ENCODE results near the gene KRTAP10-9. TPM values are rescaled to one million over a fixed set of nuclear protein-coding genes. Genes with fewer than 3 reads are reported as not detected.
"Not testable (repeated sequence)": the region's sequence is repeated elsewhere in the genome, so short reads cannot be mapped to it uniquely, and the experiment has no call there.

KRTAP10-9 gene
- total RNA-seq, 2 donors from 2014 or later, result not detected

- Mint-ChIP-seq H3K4me3 (no peak overlapping the region), H3K27ac (peak overlapping the region; percentile 16), H3K36me3 (ENCODE audit: low read depth) (no peaks in the 10 kb centered on the region), H3K4me1 (peaks cover 15% of the 10 kb centered on the region), H3K27me3 (no peaks in the 10 kb centered on the region), H3K9me3 (peaks cover 20% of the 10 kb centered on the region)
- ATAC-seq (replicated peaks), result no peak
These were observed 10.3 kb upstream of the KRTAP10-9 start for GRCh38 chr21:44616591-44616926.

- Mint-ChIP-seq H3K4me3 (no peak overlapping the region), H3K4me1 (peaks cover 15% of the 10 kb centered on the region), H3K27me3 (no peaks in the 10 kb centered on the region), H3K27ac (no peak overlapping the region), H3K36me3 (ENCODE audit: low read depth) (no peaks in the 10 kb centered on the region), H3K9me3 (peaks cover 20% of the 10 kb centered on the region)
- ATAC-seq (replicated peaks), result no peak
These were observed 9.8 kb upstream of the KRTAP10-9 start for GRCh38 chr21:44617071-44617501.

DNA sequence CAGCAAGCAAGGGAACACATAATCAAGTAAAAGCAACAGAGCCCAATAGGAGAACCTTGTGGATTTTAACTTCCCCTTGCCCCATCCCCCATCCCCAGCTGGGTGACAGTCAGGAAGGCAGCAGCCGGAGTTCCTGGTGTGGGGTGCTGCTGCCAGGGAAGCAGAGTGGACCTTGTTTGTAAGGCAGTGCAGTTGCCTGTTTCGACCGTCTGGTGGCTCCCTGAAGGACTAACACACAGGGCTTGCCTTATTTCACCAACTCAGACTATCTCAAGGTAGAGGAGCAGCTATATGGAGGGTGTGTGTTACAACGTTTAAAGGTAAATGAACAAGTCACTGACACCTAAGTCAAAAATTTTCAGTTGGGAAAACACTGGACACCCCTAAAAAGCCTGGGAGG, 8.4 kb upstream of the KRTAP10-9 start:
- Mint-ChIP-seq H3K36me3 (ENCODE audit: low read depth) (no peaks in the 10 kb centered on the region), H3K4me1 (peaks cover 15% of the 10 kb centered on the region), H3K27me3 (no peaks in the 10 kb centered on the region), H3K27ac (peak overlapping the region; percentile 91), H3K4me3 (peak overlapping the region; percentile 74), H3K9me3 (peaks cover 23% of the 10 kb centered on the region)
- peak; percentile 54 for ATAC-seq (replicated peaks)

- Mint-ChIP-seq H3K27ac (peak overlapping the region; percentile 91), H3K4me1 (peaks cover 15% of the 10 kb centered on the region), H3K27me3 (no peaks in the 10 kb centered on the region), H3K36me3 (ENCODE audit: low read depth) (no peaks in the 10 kb centered on the region), H3K9me3 (peaks cover 27% of the 10 kb centered on the region), H3K4me3 (peak overlapping the region; percentile 74)
- peak; percentile 99 for ATAC-seq (replicated peaks)
These were observed 8.0 kb upstream of the KRTAP10-9 start for GRCh38 chr21:44618909-44619308.

DNA sequence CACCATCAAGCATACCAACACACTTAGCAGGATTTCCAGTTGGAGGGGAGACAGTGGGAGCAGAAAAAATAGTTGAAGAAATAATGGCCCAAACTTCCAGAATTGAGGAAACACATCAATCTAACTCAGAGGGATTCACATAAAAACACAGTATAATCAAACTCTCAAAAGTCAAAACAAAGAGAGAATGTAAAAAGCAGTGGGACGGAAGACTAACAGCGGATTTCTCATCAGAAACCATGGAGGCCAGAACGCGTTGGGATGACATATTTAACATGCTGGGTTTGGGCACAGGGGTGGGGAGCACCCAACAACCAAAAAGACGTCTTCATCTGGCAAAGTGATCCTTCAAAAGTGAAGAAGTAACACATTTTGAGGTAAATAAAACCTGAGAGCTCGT, 7.0 kb upstream of the KRTAP10-9 start:
- Mint-ChIP-seq H3K4me1 (peaks cover 15% of the 10 kb centered on the region), H3K9me3 (peaks cover 35% of the 10 kb centered on the region), H3K36me3 (ENCODE audit: low read depth) (no peaks in the 10 kb centered on the region), H3K27ac (peak overlapping the region; percentile 91), H3K4me3 (no peak overlapping the region), H3K27me3 (no peaks in the 10 kb centered on the region)
- no peak for ATAC-seq (replicated peaks)

DNA sequence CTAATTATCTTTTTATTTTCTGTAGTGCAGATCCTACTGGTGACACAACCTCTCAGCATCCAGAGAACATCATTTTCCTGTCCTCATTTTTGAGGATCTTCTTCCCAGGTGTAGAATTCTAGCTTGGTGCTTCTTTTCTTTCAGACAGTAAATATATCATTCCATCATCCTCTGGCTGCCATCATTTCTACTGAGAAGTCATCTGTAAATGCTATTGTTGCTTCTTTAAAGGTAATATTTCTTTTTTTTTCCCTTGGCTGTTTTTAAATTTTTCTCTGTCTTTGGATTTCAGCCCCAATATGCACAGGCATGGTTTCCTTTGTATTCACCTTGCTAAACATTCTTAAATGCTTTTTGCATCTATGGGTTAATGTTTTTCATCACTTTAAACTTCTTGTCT, 3.3 kb upstream of the KRTAP10-9 start:
- no peak overlapping the region for H3K27ac Mint-ChIP-seq
- no peak overlapping the region for H3K4me3 Mint-ChIP-seq
- no peak for ATAC-seq (replicated peaks)
- H3K9me3 Mint-ChIP-seq, result peaks cover 36% of the 10 kb centered on the region
- no peaks in the 10 kb centered on the region for H3K36me3 Mint-ChIP-seq (ENCODE audit: low read depth)
- H3K27me3 Mint-ChIP-seq, result no peaks in the 10 kb centered on the region
- H3K4me1 Mint-ChIP-seq, result peaks cover 13% of the 10 kb centered on the region

DNA sequence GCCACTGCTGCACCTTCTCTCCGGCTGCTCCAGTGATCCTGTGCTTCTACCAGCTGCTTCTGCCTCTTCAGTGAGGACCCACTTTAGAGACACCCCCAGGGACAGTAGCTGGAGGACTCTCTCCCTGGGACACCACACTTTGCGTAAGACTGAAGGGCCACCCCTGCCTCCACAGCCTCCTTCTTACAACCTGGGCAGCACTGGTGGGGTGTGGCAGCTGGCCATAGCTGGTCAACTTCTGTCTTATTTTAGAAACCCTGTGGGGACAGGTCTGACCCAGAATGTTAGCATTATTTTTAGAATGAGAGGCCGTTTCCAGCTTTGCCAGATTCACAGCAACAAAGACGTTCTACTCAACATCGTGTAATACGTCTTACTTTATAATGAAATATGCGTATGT, 1.1 kb upstream of the KRTAP10-9 start:
- H3K27ac Mint-ChIP-seq, result no peak overlapping the region
- peaks cover 15% of the 10 kb centered on the region for H3K4me1 Mint-ChIP-seq
- no peak overlapping the region for H3K4me3 Mint-ChIP-seq
- no peak for ATAC-seq (replicated peaks)
- no peaks in the 10 kb centered on the region for H3K36me3 Mint-ChIP-seq (ENCODE audit: low read depth)
- peaks cover 26% of the 10 kb centered on the region for H3K9me3 Mint-ChIP-seq
- no peaks in the 10 kb centered on the region for H3K27me3 Mint-ChIP-seq

DNA sequence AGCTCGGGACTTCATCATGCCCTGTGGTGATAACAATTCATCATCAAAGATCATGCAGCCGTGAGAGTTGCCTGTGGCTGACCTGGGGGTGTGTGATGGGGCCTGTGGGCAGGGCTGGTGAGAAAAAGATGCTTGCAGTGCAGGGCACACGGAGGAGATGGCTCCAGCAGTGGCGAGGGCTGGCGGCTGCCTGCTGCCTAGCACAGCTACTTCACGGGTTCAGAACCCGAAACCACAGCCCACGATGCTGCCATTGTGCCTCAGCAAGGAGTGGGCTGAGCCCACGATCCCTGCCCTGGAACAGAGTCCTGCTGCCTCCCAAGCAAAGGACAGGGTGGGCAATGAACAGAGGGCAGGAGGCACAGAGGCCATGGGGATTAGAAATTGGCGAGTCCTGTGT, 631 bp upstream of the KRTAP10-9 start:
- Mint-ChIP-seq H3K27ac (no peak overlapping the region), H3K4me1 (peaks cover 20% of the 10 kb centered on the region), H3K4me3 (no peak overlapping the region), H3K9me3 (peaks cover 30% of the 10 kb centered on the region), H3K36me3 (ENCODE audit: low read depth) (no peaks in the 10 kb centered on the region), H3K27me3 (no peaks in the 10 kb centered on the region)
- peak; percentile 23 for ATAC-seq (replicated peaks)

GRCh38 chr21:44627181-44627822, 409 bp downstream of the KRTAP10-9 start:
- Mint-ChIP-seq H3K9me3 (peaks cover 41% of the 10 kb centered on the region), H3K4me1 (peaks cover 20% of the 10 kb centered on the region)
- not testable (repeated sequence) for H3K27ac Mint-ChIP-seq; H3K27me3 Mint-ChIP-seq; ATAC-seq (replicated peaks); H3K36me3 Mint-ChIP-seq (ENCODE audit: low read depth); H3K4me3 Mint-ChIP-seq

- ATAC-seq (replicated peaks); H3K27ac Mint-ChIP-seq; H3K4me3 Mint-ChIP-seq; H3K27me3 Mint-ChIP-seq; H3K36me3 Mint-ChIP-seq (ENCODE audit: low read depth): not testable (repeated sequence)
- Mint-ChIP-seq H3K9me3 (peaks cover 42% of the 10 kb centered on the region), H3K4me1 (peaks cover 20% of the 10 kb centered on the region)
These were observed 939 bp downstream of the KRTAP10-9 start for GRCh38 chr21:44627831-44628233.

- Mint-ChIP-seq H3K4me1 (peaks cover 20% of the 10 kb centered on the region), H3K27ac (no peak overlapping the region), H3K36me3 (ENCODE audit: low read depth) (no peaks in the 10 kb centered on the region), H3K27me3 (no peaks in the 10 kb centered on the region), H3K9me3 (peaks cover 36% of the 10 kb centered on the region), H3K4me3 (no peak overlapping the region)
- ATAC-seq (replicated peaks), result no peak
These were observed 2.0 kb downstream of the KRTAP10-9 start for GRCh38 chr21:44628707-44629391.

GRCh38 chr21:44630440-44630839, 3.5 kb downstream of the KRTAP10-9 start:
- H3K4me1 Mint-ChIP-seq, result peaks cover 20% of the 10 kb centered on the region
- peak overlapping the region; percentile 11 for H3K27ac Mint-ChIP-seq
- no peaks in the 10 kb centered on the region for H3K27me3 Mint-ChIP-seq
- ATAC-seq (replicated peaks), result no peak
- no peaks in the 10 kb centered on the region for H3K36me3 Mint-ChIP-seq (ENCODE audit: low read depth)
- peaks cover 26% of the 10 kb centered on the region for H3K9me3 Mint-ChIP-seq
- H3K4me3 Mint-ChIP-seq, result no peak overlapping the region

DNA sequence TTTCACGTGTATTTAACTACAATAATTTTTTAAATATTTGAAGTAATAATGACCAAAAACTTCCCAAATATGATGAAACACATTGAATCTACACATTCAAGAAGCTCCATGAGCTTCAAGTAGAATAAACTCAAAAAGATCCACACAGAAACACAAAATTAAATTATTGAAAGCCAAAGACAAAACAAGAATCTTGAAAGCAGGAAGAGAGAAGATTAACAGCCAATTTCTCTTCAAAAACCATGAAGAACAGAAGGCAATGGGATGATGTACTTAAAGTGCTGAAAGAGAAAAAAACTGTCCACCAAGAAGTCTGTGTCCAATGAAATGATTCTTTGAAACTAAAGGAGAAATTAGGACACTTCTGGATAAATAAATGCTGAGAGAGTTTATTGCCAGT, 5.2 kb downstream of the KRTAP10-9 start:
- Mint-ChIP-seq H3K4me1 (peaks cover 20% of the 10 kb centered on the region), H3K27ac (no peak overlapping the region), H3K9me3 (peaks cover 26% of the 10 kb centered on the region), H3K27me3 (no peaks in the 10 kb centered on the region), H3K4me3 (no peak overlapping the region), H3K36me3 (ENCODE audit: low read depth) (no peaks in the 10 kb centered on the region)
- no peak for ATAC-seq (replicated peaks)

GRCh38 chr21:44636209-44637017, 9.5 kb downstream of the KRTAP10-9 start:
- Mint-ChIP-seq H3K36me3 (ENCODE audit: low read depth) (no peaks in the 10 kb centered on the region), H3K27ac (no peak overlapping the region), H3K27me3 (peaks cover 10% of the 10 kb centered on the region), H3K9me3 (peaks cover 15% of the 10 kb centered on the region), H3K4me3 (no peak overlapping the region), H3K4me1 (peaks cover 5% of the 10 kb centered on the region)
- no peak for ATAC-seq (replicated peaks)
